Astrocyte (in vitro differentiated cells and primary cell): ENCODE data around the gene BTLA.

ENCODE experiments used
- EZH2 ChIP-seq: IDR thresholded peaks from 2 replicates; pipeline ENCODE4 v1.6.1; 2012; ENCODE audit warnings: mild to moderate bottlenecking, low read length, inconsistent platforms; ENCODE audit not compliant: insufficient read depth
- TF ChIP-seq, protein P1 (sequence below): IDR thresholded peaks from 2 replicates; pipeline ENCODE4 v1.5.1; 2011; ENCODE audit warnings: low read depth, mild to moderate bottlenecking, inconsistent platforms, low read length, moderate library complexity; ENCODE audit not compliant: insufficient read depth

DNA sequence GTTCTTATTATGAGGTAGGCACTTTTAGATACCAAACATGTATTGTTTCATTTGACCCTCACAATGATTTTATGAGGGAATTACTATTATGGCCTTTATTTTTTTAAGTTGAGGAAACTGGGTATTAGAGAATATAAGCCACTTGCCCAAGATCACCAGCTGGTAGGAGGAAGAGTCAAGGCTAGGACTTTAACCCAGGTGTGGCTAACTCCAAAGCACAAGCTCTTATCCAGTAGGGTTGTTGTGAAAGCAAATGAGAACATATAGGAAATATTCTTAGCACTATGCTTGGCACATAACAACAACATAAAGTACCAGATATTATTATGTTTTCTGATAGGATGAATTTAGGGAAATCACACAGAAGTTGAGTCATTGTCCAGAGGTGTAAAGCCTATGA is 7.9 kb downstream of the BTLA start:
- TF ChIP-seq, protein P1, sequence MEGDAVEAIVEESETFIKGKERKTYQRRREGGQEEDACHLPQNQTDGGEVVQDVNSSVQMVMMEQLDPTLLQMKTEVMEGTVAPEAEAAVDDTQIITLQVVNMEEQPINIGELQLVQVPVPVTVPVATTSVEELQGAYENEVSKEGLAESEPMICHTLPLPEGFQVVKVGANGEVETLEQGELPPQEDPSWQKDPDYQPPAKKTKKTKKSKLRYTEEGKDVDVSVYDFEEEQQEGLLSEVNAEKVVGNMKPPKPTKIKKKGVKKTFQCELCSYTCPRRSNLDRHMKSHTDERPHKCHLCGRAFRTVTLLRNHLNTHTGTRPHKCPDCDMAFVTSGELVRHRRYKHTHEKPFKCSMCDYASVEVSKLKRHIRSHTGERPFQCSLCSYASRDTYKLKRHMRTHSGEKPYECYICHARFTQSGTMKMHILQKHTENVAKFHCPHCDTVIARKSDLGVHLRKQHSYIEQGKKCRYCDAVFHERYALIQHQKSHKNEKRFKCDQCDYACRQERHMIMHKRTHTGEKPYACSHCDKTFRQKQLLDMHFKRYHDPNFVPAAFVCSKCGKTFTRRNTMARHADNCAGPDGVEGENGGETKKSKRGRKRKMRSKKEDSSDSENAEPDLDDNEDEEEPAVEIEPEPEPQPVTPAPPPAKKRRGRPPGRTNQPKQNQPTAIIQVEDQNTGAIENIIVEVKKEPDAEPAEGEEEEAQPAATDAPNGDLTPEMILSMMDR = no peak
- TF ChIP-seq EZH2 = no peak
